Esophagus squamous epithelium (tissue), 5 donors: ENCODE measurements around the gene CLDN15. TPM values are rescaled to one million over a fixed set of nuclear protein-coding genes. Genes with fewer than 3 reads are reported as not detected.

Experiments used
- DNase-seq: peaks from one replicate; lab custom pipeline; 2025; lab: John Stamatoyannopoulos, UW
- H3K27ac ChIP-seq, 4 donors: fragments of 200-600 bp; sonication (generic); one replicate each; pipeline ENCODE4 v1.5.1; 2016 to 2019; ENCODE audit warnings: mild to moderate bottlenecking in 1 of 4
- H3K27me3 ChIP-seq, 4 donors: fragments of 200-600 bp; sonication (generic); 1 replicate in 3 of 4; 2 replicates in 1 of 4; pipeline versions ENCODE4 v1.5.1 to v1.6.0; 2017 to 2021; ENCODE audit warnings: antibody characterized with exemption in 1 of 4
- H3K36me3 ChIP-seq, 3 donors: fragments of 200-600 bp; sonication (generic); one replicate each; pipeline ENCODE4 v1.5.1; 2016 to 2019
- H3K4me1 ChIP-seq, 3 donors: fragments of 200-600 bp; sonication (generic); one replicate each; pipeline ENCODE4 v1.5.1; 2017 to 2019
- H3K4me3 ChIP-seq, 4 donors: fragments of 200-600 bp; sonication (generic); 1 replicate in 3 of 4; 2 replicates in 1 of 4; pipeline ENCODE4 v1.5.1; 2016 to 2019; ENCODE audit warnings: mild to moderate bottlenecking in 2 of 4, moderate library complexity in 1 of 4
- H3K9me3 ChIP-seq, 3 donors: fragments of 200-600 bp; sonication (generic); one replicate each; pipeline ENCODE4 v1.5.1; 2016 to 2019
- CTCF ChIP-seq, 6 experiments: fragments of 450-650 bp in 4 of 6; fragments of 200-600 bp in 2 of 6; sonication (generic) in 2 of 6; IDR thresholded peaks; one replicate each; pipeline ENCODE4 v1.5.1; 2016 to 2019; ENCODE audit warnings: antibody characterized with exemption in 6 of 6, mild to moderate bottlenecking in 4 of 6, moderate library complexity in 4 of 6
- POLR2A ChIP-seq, 4 donors: fragments of 450-650 bp; IDR thresholded peaks; one replicate each; pipeline ENCODE4 v1.6.1; 2017; ENCODE audit warnings: antibody characterized with exemption in 4 of 4, mild to moderate bottlenecking in 4 of 4, moderate library complexity in 3 of 4
- WGBS, 2 donors: methylation state at CpG; one replicate each; pipeline ENCODE4 v1.1.5; 2018; 5-methylcytosine and 5-hydroxymethylcytosine counted together
- intact Hi-C: fragments of 100-400 bp; cut with DNase I; formaldehyde crosslinking; loops from one replicate; pipeline ENCODE4 v1.15.0; 2022
- total RNA-seq, 4 donors: library from RNA; depleted of rRNA; stranded (reverse); fragments of >200 nt; gene quantifications; one replicate each; pipeline ENCODE4 v1.1.0, GENCODE V29; 2016
- donor health status: DM: yes; HTN: yes; CAD: no.

The CLDN15 gene
- total RNA-seq, 4 donors from 2014 or later = 3.1 to 6.7 (median 4.2) TPM

GRCh38 chr7:101251871-101252659, 14.5 kb upstream of the CLDN15 start:
- Histone ChIP-seq H3K4me1 (peaks cover 6 to 31% (median 16%) of the 10 kb centered on the region in 3 donors), H3K36me3 (peaks cover 0 to 31% (median 0%) of the 10 kb centered on the region in 3 donors), H3K27me3 (no peaks in the 10 kb centered on the region), H3K9me3 (no peaks in the 10 kb centered on the region), H3K4me3 (peak overlapping the region; percentile 60 to 79 (median 74)), H3K27ac (peak overlapping the region; percentile 73 to 83 (median 76))
- intact Hi-C loops = no loop called here
- TF ChIP-seq POLR2A (IDR thresholded peaks at IDR 0.05) (peak in 2 of 4 donors; percentile 16 to 21), CTCF (IDR thresholded peaks at IDR 0.05) (no peak)
- DNase-seq = peak; percentile 70
- 0 to 1% methylated on average over 35 to 43 of the region's 55 CpGs for WGBS, 2 donors

GRCh38 chr7:101250324-101250723, 12.7 kb upstream of the CLDN15 start:
- Histone ChIP-seq H3K36me3 (peaks cover 0 to 41% (median 0%) of the 10 kb centered on the region in 3 donors), H3K9me3 (no peaks in the 10 kb centered on the region), H3K4me3 (no peak overlapping the region), H3K27ac (no peak overlapping the region), H3K4me1 (peaks cover 7 to 44% (median 23%) of the 10 kb centered on the region in 3 donors), H3K27me3 (no peaks in the 10 kb centered on the region)
- DNase-seq = no peak
- TF ChIP-seq CTCF (IDR thresholded peaks at IDR 0.05) = no peak
- WGBS, 2 donors = 86 to 92% methylated on average over 3 of the region's 3 CpGs
- intact Hi-C loops = no loop called here

GRCh38 chr7:101248276-101248675, 10.7 kb upstream of the CLDN15 start:
- peaks cover 0 to 41% (median 0%) of the 10 kb centered on the region in 3 donors for H3K36me3 ChIP-seq
- no peak overlapping the region for H3K27ac ChIP-seq
- intact Hi-C loops = no loop called here
- no peak for TF ChIP-seq CTCF (IDR thresholded peaks at IDR 0.05)
- TF ChIP-seq POLR2A (IDR thresholded peaks at IDR 0.05) = no peak
- no peaks in the 10 kb centered on the region for H3K27me3 ChIP-seq
- H3K9me3 ChIP-seq = no peaks in the 10 kb centered on the region
- H3K4me3 ChIP-seq = no peak overlapping the region
- DNase-seq = no peak
- peaks cover 17 to 59% (median 32%) of the 10 kb centered on the region in 3 donors for H3K4me1 ChIP-seq
- WGBS, 2 donors = 92 to 94% methylated on average over 4 to 5 of the region's 5 CpGs

GRCh38 chr7:101245147-101245668, 7.6 kb upstream of the CLDN15 start:
- Histone ChIP-seq H3K27ac (peak overlapping the region; percentile 93 to 98 (median 97)), H3K36me3 (peaks cover 0 to 51% (median 3%) of the 10 kb centered on the region in 3 donors), H3K4me3 (peak overlapping the region; percentile 78 to 86 (median 84)), H3K27me3 (no peaks in the 10 kb centered on the region), H3K4me1 (peaks cover 13 to 69% (median 44%) of the 10 kb centered on the region in 3 donors), H3K9me3 (no peaks in the 10 kb centered on the region)
- intact Hi-C loops = no loop called here
- WGBS, 2 donors = 43 to 52% methylated on average over 16 to 18 of the region's 32 CpGs
- TF ChIP-seq POLR2A (IDR thresholded peaks at IDR 0.05) (no peak), CTCF (IDR thresholded peaks at IDR 0.05) (no peak)
- DNase-seq = no peak
